Thoracic aorta (tissue), 2 donors: ENCODE results near the gene ZFYVE16. TPM values are rescaled to one million over a fixed set of nuclear protein-coding genes. Genes with fewer than 3 reads are reported as not detected.

ENCODE experiments used
- ATAC-seq: fragments of 150-250 bp; one replicate; pipeline ENCODE4 v1.8.0; 2017; ENCODE audit warnings: low read depth; ENCODE audit not compliant: insufficient number of reproducible peaks, low FRiP score
- DNase-seq: peaks from one replicate; pipeline ENCODE4 v3.0.0-alpha.2; 2020; ENCODE audit warnings: low spot score
- H3K27ac ChIP-seq, 2 donors: fragments of 200-600 bp; sonication (generic); 1 replicate in 1 of 2; 2 replicates in 1 of 2; pipeline ENCODE4 v1.5.1; 2016; ENCODE audit warnings: mild to moderate bottlenecking in 2 of 2, moderate library complexity in 2 of 2
- H3K27me3 ChIP-seq: fragments of 200-600 bp; sonication (generic); replicated peaks from 2 replicates; pipeline ENCODE4 v1.6.0; 2016; ENCODE audit warnings: mild to moderate bottlenecking; ENCODE audit not compliant: insufficient read depth
- H3K36me3 ChIP-seq: fragments of 200-600 bp; sonication (generic); one replicate; pipeline ENCODE4 v1.5.1; 2016
- H3K4me1 ChIP-seq, 2 donors: fragments of 200-600 bp; sonication (generic); 1 replicate in 1 of 2; 2 replicates in 1 of 2; pipeline versions ENCODE4 v1.5.1 to v1.6.0; 2016; ENCODE audit warnings: low read depth in 2 of 2, mild to moderate bottlenecking in 1 of 2; ENCODE audit not compliant: control insufficient read depth in 1 of 2
- H3K4me3 ChIP-seq: fragments of 200-600 bp; sonication (generic); 2 replicates; pipeline ENCODE4 v1.5.1; 2016; ENCODE audit warnings: mild to moderate bottlenecking
- H3K9me3 ChIP-seq: fragments of 200-600 bp; sonication (generic); 2 replicates; pipeline ENCODE4 v1.5.1; 2016
- total RNA-seq, 2 donors: library from RNA; depleted of rRNA; stranded (reverse); fragments of >200 nt; gene quantifications; one replicate each; pipeline versions ENCODE4 v1.1.0 to v1.2.3, GENCODE V29; 2016
- TF ChIP-seq, protein P1 (sequence below): fragments of 200-600 bp; sonication (generic); IDR thresholded peaks from one replicate; pipeline ENCODE4 v1.5.1; 2019; ENCODE audit warnings: antibody characterized with exemption

The ZFYVE16 gene
- total RNA-seq, 2 donors from 2014 or later = 29.0 to 36.8 TPM

DNA sequence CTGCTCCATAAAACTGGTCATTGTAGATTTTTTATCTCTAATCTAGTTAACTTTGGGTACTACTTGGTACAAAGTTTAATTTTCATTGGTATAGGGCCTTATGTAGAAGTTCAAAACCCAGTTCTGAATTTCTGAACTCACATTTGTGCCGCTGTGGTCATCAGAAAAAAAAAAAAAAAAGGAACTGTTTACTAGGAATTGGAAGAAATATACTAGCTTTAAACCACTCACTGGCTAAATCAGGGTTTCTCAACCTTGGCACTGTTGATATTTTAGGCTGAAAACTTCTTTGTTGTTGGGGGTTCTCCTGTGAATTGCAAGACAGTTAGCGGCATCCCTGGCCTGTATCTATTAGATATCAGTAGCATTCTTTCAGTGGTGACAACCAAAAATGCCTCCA is 4.1 kb upstream of the ZFYVE16 start:
- ATAC-seq = no peak
- no peaks in the 10 kb centered on the region for H3K27me3 ChIP-seq
- DNase-seq = no peak
- H3K4me1 ChIP-seq = peaks cover 0 to 8% of the 10 kb centered on the region in 2 donors
- H3K27ac ChIP-seq = no peak overlapping the region
- TF ChIP-seq, protein P1, sequence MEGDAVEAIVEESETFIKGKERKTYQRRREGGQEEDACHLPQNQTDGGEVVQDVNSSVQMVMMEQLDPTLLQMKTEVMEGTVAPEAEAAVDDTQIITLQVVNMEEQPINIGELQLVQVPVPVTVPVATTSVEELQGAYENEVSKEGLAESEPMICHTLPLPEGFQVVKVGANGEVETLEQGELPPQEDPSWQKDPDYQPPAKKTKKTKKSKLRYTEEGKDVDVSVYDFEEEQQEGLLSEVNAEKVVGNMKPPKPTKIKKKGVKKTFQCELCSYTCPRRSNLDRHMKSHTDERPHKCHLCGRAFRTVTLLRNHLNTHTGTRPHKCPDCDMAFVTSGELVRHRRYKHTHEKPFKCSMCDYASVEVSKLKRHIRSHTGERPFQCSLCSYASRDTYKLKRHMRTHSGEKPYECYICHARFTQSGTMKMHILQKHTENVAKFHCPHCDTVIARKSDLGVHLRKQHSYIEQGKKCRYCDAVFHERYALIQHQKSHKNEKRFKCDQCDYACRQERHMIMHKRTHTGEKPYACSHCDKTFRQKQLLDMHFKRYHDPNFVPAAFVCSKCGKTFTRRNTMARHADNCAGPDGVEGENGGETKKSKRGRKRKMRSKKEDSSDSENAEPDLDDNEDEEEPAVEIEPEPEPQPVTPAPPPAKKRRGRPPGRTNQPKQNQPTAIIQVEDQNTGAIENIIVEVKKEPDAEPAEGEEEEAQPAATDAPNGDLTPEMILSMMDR = no peak
- no peaks in the 10 kb centered on the region for H3K9me3 ChIP-seq
- H3K4me3 ChIP-seq = no peak overlapping the region
- no peaks in the 10 kb centered on the region for H3K36me3 ChIP-seq

- TF ChIP-seq, protein P1 = no peak
- H3K4me1 ChIP-seq = peaks cover 4 to 29% of the 10 kb centered on the region in 2 donors
- H3K4me3 ChIP-seq = peak overlapping the region; percentile 79
- H3K36me3 ChIP-seq = no peaks in the 10 kb centered on the region
- DNase-seq = no peak
- H3K9me3 ChIP-seq = no peaks in the 10 kb centered on the region
- peak; percentile 22 for ATAC-seq
- H3K27me3 ChIP-seq = no peaks in the 10 kb centered on the region
- peak overlapping the region; percentile 92 to 94 for H3K27ac ChIP-seq
These were observed 707 bp upstream of the ZFYVE16 start for GRCh38 chr5:80406980-80407734.

DNA sequence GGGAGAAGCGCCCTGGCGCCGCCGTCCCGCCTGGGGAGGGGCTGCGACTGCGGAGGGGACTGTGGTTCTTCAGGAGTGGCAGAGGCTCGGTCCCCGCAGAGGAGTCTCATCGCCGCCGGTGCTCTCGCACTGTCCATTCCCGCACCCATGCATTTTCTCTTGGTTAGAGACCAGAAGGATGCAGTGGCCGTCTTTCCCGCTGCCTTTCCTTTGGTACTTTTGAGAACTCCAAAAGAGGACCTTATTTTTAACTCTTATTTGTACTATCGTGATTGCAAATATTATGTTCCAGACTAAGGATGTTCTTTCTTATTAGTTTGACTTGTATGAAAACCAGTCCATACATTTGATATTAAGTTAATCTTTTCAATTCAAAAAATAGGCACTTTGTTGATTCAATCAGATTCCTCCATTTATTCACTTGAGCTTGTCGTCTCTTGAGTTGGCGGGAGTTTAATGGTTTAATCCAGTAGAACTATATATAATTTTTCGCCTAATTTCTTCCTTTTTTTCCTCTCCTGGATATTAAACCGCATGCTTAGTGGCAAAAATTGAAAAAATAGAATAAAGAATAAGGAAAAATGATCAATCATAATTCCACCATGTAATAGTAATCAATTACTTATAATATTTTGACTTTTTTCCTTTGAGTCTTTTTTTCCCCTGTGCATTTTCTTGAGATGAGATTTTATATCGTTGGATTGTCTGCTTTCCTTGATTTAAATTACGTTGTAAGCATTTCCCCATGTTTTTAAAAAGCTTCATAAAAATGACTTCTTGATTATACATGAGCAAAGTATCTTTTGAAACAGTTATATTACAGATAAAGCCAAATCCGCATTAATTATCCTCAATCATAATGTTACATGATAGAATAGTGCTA is 861 bp downstream of the ZFYVE16 start:
- ATAC-seq = no peak
- Histone ChIP-seq H3K4me3 (peak overlapping the region; percentile 79), H3K4me1 (peaks cover 4 to 29% of the 10 kb centered on the region in 2 donors), H3K9me3 (no peaks in the 10 kb centered on the region), H3K36me3 (no peaks in the 10 kb centered on the region), H3K27me3 (no peaks in the 10 kb centered on the region), H3K27ac (peak overlapping the region; percentile 82 to 92)
- DNase-seq = no peak
- TF ChIP-seq, protein P1 = no peak

DNA sequence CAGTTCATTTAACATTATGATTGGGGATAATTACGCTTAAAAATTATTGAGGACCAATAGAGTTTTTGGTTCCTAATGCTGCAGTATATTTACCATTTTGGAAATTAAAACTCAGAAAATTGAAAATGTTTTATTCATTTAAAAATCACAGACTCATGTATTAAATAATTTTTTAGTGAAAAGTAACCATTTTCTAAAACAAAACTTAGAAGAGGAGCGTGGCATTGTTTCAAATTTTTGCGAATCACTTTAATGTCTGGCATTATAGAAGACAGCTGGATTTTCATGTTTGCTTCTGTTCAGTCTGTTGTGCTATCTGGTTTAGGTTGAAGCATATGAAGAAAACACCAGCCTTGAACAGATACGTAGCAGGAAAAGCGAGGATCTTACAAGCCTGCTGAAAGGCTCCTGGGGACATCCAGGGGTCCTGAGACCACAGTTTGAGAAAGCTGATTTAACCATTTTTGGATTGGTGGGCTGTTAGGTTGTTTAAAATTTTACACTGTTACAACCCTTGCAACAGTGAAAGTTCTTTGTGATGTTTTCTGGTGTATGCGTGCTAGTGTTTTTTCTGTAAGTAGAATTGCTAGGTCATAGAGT is 1.6 kb downstream of the ZFYVE16 start:
- TF ChIP-seq, protein P1 = no peak
- Histone ChIP-seq H3K9me3 (no peaks in the 10 kb centered on the region), H3K27ac (no peak overlapping the region), H3K27me3 (no peaks in the 10 kb centered on the region), H3K36me3 (no peaks in the 10 kb centered on the region), H3K4me3 (peak overlapping the region; percentile 79), H3K4me1 (peaks cover 4 to 29% of the 10 kb centered on the region in 2 donors)
- ATAC-seq (no peak), DNase-seq (no peak)
